Breast epithelium (tissue), 3 donors: ENCODE results near the gene FNBP1.

ENCODE experiments used
- CTCF ChIP-seq, 3 donors: fragments of 450-650 bp; IDR thresholded peaks; one replicate each; pipeline ENCODE4 v1.5.1; 2016 to 2017; ENCODE audit warnings: antibody characterized with exemption in 3 of 3, mild to moderate bottlenecking in 3 of 3, moderate library complexity in 3 of 3
- POLR2A ChIP-seq: fragments of 450-650 bp; IDR thresholded peaks from one replicate; pipeline ENCODE4 v1.6.1; 2016; ENCODE audit warnings: antibody characterized with exemption, mild to moderate bottlenecking, moderate library complexity
- POLR2AphosphoS5 ChIP-seq, 3 donors: sonication (generic); formaldehyde crosslinking; IDR thresholded peaks; one replicate each; pipeline ENCODE4 v1.6.1; 2017; ENCODE audit warnings: antibody characterized with exemption in 3 of 3

- TF ChIP-seq CTCF (IDR thresholded peaks at IDR 0.05): no peak
- TF ChIP-seq POLR2A: no peak
- TF ChIP-seq POLR2AphosphoS5 (IDR thresholded peaks at IDR 0.05): no peak
These were observed 106.8 kb downstream of the FNBP1 start for GRCh38 chr9:129936222-129936621.
